Loucy (cell line): ENCODE data around the gene XG.
"Not testable (repeated sequence)": the region's sequence is repeated elsewhere in the genome, so short reads cannot be mapped to it uniquely, and the experiment has no call there.

Experiments
- H2AFZ ChIP-seq: fragments of 200-600 bp; sonication (generic); 2 replicates; pipeline ENCODE4 v1.6.0; 2016; ENCODE audit warnings: antibody characterized with exemption, mild to moderate bottlenecking, low read length, moderate library complexity
- H3F3A ChIP-seq: fragments of 200-600 bp; 2 replicates; pipeline ENCODE4 v1.6.0; 2016; ENCODE audit warnings: antibody characterized with exemption, low read depth, mild to moderate bottlenecking
- H3K27me3 ChIP-seq: fragments of 200-600 bp; sonication (generic); 2 replicates; pipeline ENCODE4 v1.6.1; 2014; ENCODE audit warnings: low read length, mild to moderate bottlenecking; ENCODE audit not compliant: insufficient read depth, poor library complexity, severe bottlenecking
- H3K36me3 ChIP-seq: fragments of 200-600 bp; sonication (generic); 2 replicates; pipeline ENCODE4 v1.6.1; 2016; ENCODE audit warnings: low read length; ENCODE audit not compliant: insufficient read depth
- H3K4me1 ChIP-seq: fragments of 200-600 bp; sonication (generic); 2 replicates; pipeline ENCODE4 v1.5.1; 2014; ENCODE audit warnings: low read length, mild to moderate bottlenecking; ENCODE audit not compliant: insufficient read depth, poor library complexity, severe bottlenecking
- H3K4me2 ChIP-seq: fragments of 200-600 bp; sonication (generic); 2 replicates; pipeline ENCODE4 v1.6.0; 2014; ENCODE audit warnings: antibody characterized with exemption, low read length, low read depth, mild to moderate bottlenecking; ENCODE audit not compliant: poor library complexity, severe bottlenecking
- H3K4me3 ChIP-seq: fragments of 200-600 bp; sonication (generic); 2 replicates; pipeline ENCODE4 v1.5.1; 2014; ENCODE audit warnings: low read length, mild to moderate bottlenecking, mixed read lengths; ENCODE audit not compliant: poor library complexity, severe bottlenecking
- H3K79me2 ChIP-seq: fragments of 200-600 bp; sonication (generic); 2 replicates; pipeline ENCODE4 v1.6.1; 2014; ENCODE audit warnings: low read length; ENCODE audit not compliant: insufficient read depth
- H3K9ac ChIP-seq: fragments of 200-600 bp; sonication (generic); 2 replicates; pipeline ENCODE4 v1.6.0; 2014; ENCODE audit warnings: mild to moderate bottlenecking, low read depth, low read length, moderate library complexity; ENCODE audit not compliant: poor library complexity, severe bottlenecking
- H3K9me2 ChIP-seq: fragments of 200-600 bp; sonication (generic); replicated peaks from 2 replicates; pipeline ENCODE4 v1.6.1; 2016; ENCODE audit warnings: low read depth, low read length, mixed read lengths
- H3K9me3 ChIP-seq: fragments of 200-600 bp; sonication (generic); 2 replicates; pipeline ENCODE4 v1.6.1; 2014; ENCODE audit warnings: mild to moderate bottlenecking, antibody characterized with exemption, low read length, low read depth; ENCODE audit not compliant: insufficient read depth
- H4K20me1 ChIP-seq: fragments of 200-600 bp; sonication (generic); 2 replicates; pipeline ENCODE4 v1.6.0; 2014; ENCODE audit warnings: antibody characterized with exemption, low read length, mild to moderate bottlenecking; ENCODE audit not compliant: insufficient read depth, poor library complexity, severe bottlenecking
- CTCF ChIP-seq: fragments of 200-600 bp; sonication (generic); conservative IDR thresholded peaks from 2 replicates; pipeline ENCODE4 v1.5.1; 2014; ENCODE audit warnings: mild to moderate bottlenecking, antibody characterized with exemption, low read length
- EZH2phosphoT487 ChIP-seq: fragments of 200-600 bp; IDR thresholded peaks from 2 replicates; pipeline ENCODE4 v1.6.1; 2018; ENCODE audit warnings: antibody characterized with exemption, mild to moderate bottlenecking, moderate library complexity, borderline replicate concordance

XG gene

GRCh38 chrX:2723286-2723879, 28.5 kb upstream of the XG start:
- no peaks in the 10 kb centered on the region for H3K79me2 ChIP-seq
- no peak overlapping the region for H2AFZ ChIP-seq
- no peak for TF ChIP-seq CTCF
- no peak for TF ChIP-seq EZH2phosphoT487
- H3K9me3 ChIP-seq = no peaks in the 10 kb centered on the region
- H3F3A ChIP-seq = no peaks in the 10 kb centered on the region
- peaks cover 63% of the 10 kb centered on the region; the same call in 1 of the 2 replicates for H3K36me3 ChIP-seq
- no peaks in the 10 kb centered on the region for H4K20me1 ChIP-seq
- H3K9me2 ChIP-seq = no peaks in the 10 kb centered on the region
- H3K4me3 ChIP-seq = no peak overlapping the region
- no peaks in the 10 kb centered on the region for H3K27me3 ChIP-seq
- no peaks in the 10 kb centered on the region for H3K4me1 ChIP-seq
- no peak overlapping the region for H3K4me2 ChIP-seq
- H3K9ac ChIP-seq = no peak overlapping the region

- H3K79me2 ChIP-seq, H3K9me3 ChIP-seq, H3K9ac ChIP-seq, H3K4me3 ChIP-seq, H3K4me2 ChIP-seq, H4K20me1 ChIP-seq, H3K4me1 ChIP-seq, H3K27me3 ChIP-seq, H3K9me2 ChIP-seq, H3F3A ChIP-seq, H2AFZ ChIP-seq: not testable (repeated sequence)
- peaks cover 53% of the 10 kb centered on the region; the same call in 1 of the 2 replicates for H3K36me3 ChIP-seq
Measured at GRCh38 chrX:2727264-2727663, 24.6 kb upstream of the XG start.

GRCh38 chrX:2732076-2732475, 19.8 kb upstream of the XG start:
- no peaks in the 10 kb centered on the region for H3K9me3 ChIP-seq
- H3K79me2 ChIP-seq = no peaks in the 10 kb centered on the region
- no peak overlapping the region for H3K4me3 ChIP-seq
- peaks cover 38% of the 10 kb centered on the region; the same call in 1 of the 2 replicates for H3K36me3 ChIP-seq
- H3K9me2 ChIP-seq = no peaks in the 10 kb centered on the region
- no peak for TF ChIP-seq CTCF
- TF ChIP-seq EZH2phosphoT487 = no peak
- H3K4me1 ChIP-seq = no peaks in the 10 kb centered on the region
- no peak overlapping the region for H2AFZ ChIP-seq
- H3F3A ChIP-seq = no peaks in the 10 kb centered on the region
- H3K27me3 ChIP-seq = no peaks in the 10 kb centered on the region
- no peak overlapping the region for H3K9ac ChIP-seq
- no peaks in the 10 kb centered on the region for H4K20me1 ChIP-seq
- no peak overlapping the region for H3K4me2 ChIP-seq

GRCh38 chrX:2732649-2733048, 19.2 kb upstream of the XG start:
- no peaks in the 10 kb centered on the region for H4K20me1 ChIP-seq
- H3F3A ChIP-seq = no peaks in the 10 kb centered on the region
- H3K4me1 ChIP-seq = no peaks in the 10 kb centered on the region
- no peaks in the 10 kb centered on the region for H3K79me2 ChIP-seq
- no peak overlapping the region for H3K4me2 ChIP-seq
- H3K36me3 ChIP-seq = peaks cover 38% of the 10 kb centered on the region; the same call in 1 of the 2 replicates
- no peak for TF ChIP-seq CTCF
- TF ChIP-seq EZH2phosphoT487 = no peak
- H3K4me3 ChIP-seq = no peak overlapping the region
- H2AFZ ChIP-seq = no peak overlapping the region
- H3K9ac ChIP-seq = no peak overlapping the region
- no peaks in the 10 kb centered on the region for H3K27me3 ChIP-seq
- H3K9me3 ChIP-seq = no peaks in the 10 kb centered on the region
- H3K9me2 ChIP-seq = no peaks in the 10 kb centered on the region
